Ovary (tissue), 3 donors: ENCODE data around the gene FAM219A.

Experiments used
- CTCF ChIP-seq, 3 donors: fragments of 450-650 bp in 2 of 3; fragments of 200-600 bp in 1 of 3; IDR thresholded peaks; one replicate each; pipeline versions ENCODE4 v1.5.1 to v1.8.0; 2016 to 2022; ENCODE audit warnings: antibody characterized with exemption in 3 of 3, mild to moderate bottlenecking in 1 of 3
- EP300 ChIP-seq: sonication (generic); formaldehyde crosslinking; IDR thresholded peaks from one replicate; pipeline ENCODE4 v1.6.1; 2017; ENCODE audit warnings: antibody characterized with exemption
- donor health status: DM: no; HTN: no; CAD: no.

- TF ChIP-seq CTCF (IDR thresholded peaks at IDR 0.05), result no peak
- no peak for TF ChIP-seq EP300
Observed at GRCh38 chr9:34491596-34491995, 33.2 kb upstream of the FAM219A start.
